Inferior parietal cortex (tissue), 1 donor: ENCODE results near the gene TEX14.
"Not testable (repeated sequence)": the region's sequence is repeated elsewhere in the genome, so short reads cannot be mapped to it uniquely, and the experiment has no call there.

ENCODE experiments used
- DNase-seq: peaks from one replicate; pipeline ENCODE4 v3.0.0-alpha.2; 2016; ENCODE audit errors: extremely low spot score

Gene TEX14

GRCh38 chr17:58692239-58693055 lies 602 bp upstream of the TEX14 start, which contains the start of gene RAD51C:
RAD51C (plus strand) TSS chr17:58692602; CDS start chr17:58692644, 42 bp downstream.
- DNase-seq, result peak; percentile 90

- not testable (repeated sequence) for DNase-seq
These were observed 1.8 kb downstream of the TEX14 start for GRCh38 chr17:58690033-58690432.

- no peak for DNase-seq
These were observed 3.3 kb downstream of the TEX14 start for GRCh38 chr17:58688521-58688920.

- DNase-seq, result no peak
These were observed 4.9 kb downstream of the TEX14 start for GRCh38 chr17:58686980-58687379.

GRCh38 chr17:58684462-58684861 lies 7.4 kb downstream of the TEX14 start:
- not testable (repeated sequence) for DNase-seq

DNA sequence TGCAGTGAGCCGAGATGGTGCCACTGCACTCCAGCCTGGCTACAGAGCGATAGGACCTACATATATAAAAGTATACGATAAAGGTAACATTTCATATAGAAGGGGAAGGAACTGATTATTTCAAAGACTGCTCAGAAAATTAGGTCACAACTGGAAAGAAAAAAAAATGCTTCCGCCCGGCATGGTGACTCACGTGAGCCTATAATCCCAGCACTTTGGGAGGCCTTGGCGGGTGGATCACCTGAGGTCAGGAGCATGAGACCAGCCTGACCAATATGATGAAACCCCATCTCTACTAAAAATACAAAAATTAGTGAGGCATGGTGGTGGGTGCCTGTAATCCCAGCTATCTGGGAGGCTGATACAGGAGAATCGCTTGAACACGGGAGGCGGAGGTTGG lies 7.8 kb downstream of the TEX14 start:
- no peak for DNase-seq

DNA sequence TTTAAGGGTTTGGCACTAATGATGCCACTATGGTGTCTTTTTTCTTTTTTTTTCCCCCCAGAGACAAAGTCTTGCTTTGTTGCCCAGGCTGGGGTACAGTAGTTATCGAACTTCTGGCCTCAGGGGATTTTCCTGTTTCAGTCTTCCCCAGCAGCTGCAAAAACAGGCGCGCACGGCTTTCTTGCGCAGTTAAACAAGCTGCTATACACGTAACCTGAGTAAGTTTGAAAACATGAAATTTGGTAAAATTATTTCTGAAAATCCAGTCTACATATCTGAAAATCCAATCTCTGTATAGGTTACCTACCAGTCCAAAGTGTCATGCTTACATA lies 11.8 kb downstream of the TEX14 start:
- DNase-seq, result no peak

- DNase-seq, result peak; percentile 21
These were observed 12.4 kb downstream of the TEX14 start for GRCh38 chr17:58679263-58680037.

GRCh38 chr17:58678287-58678686 lies 13.6 kb downstream of the TEX14 start:
- DNase-seq, result not testable (repeated sequence)

DNA sequence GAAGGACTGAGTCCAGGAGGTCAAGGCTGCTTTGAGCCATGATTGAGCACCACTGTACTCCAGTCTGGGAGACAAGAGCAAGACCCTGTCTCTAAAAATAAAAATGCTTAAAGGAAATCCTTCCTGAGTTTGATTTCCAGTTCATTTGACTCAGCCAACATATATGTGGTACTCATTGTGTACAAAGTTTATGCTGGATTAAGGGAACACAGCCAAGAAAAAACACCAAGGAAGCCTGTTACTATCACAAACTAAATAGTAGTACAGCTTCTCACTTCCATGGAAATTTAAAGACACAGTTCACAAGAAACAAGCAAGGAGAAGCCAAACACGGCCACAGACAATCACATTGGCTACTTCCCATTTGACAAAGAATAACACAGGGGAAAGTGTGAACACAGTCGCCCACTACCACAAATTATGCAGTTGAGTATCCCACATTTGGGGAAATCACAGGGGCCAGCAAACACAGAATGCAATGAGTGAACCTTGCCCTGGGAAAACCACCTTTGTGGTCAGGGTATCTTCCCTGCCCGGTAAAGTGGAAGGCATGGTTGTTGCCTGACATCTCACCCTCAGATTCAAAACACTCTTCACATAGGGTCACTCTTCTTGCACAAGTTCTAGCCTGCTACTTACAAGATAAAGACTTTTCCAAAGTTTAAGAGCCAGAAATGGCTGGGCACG lies 14.5 kb downstream of the TEX14 start:
- no peak for DNase-seq

- no peak for DNase-seq
These were observed 19.9 kb downstream of the TEX14 start for GRCh38 chr17:58671969-58672368.

DNA sequence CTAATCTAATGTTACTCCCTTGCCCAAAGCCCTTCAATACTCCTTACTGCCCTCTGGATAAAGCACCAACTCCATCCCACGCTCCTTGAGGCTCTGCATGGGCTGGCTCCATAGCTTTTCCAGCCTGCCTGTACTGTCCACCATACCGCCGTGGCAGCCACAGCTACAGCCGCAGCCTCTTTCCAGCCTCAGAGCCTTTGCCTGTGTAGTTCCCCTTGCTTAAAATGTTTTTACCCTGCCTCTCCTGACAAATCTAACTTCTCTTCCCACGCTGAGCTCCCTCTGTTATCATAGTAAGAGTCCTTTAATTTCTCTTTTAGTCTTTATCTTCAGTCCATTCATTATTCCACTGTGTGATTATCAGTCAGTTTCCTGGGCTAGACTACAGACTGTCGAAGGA lies 22.0 kb downstream of the TEX14 start:
- DNase-seq, result no peak

GRCh38 chr17:58668598-58668935 lies 23.3 kb downstream of the TEX14 start:
- no peak for DNase-seq

GRCh38 chr17:58667934-58668597 lies 23.8 kb downstream of the TEX14 start:
- DNase-seq, result no peak

DNA sequence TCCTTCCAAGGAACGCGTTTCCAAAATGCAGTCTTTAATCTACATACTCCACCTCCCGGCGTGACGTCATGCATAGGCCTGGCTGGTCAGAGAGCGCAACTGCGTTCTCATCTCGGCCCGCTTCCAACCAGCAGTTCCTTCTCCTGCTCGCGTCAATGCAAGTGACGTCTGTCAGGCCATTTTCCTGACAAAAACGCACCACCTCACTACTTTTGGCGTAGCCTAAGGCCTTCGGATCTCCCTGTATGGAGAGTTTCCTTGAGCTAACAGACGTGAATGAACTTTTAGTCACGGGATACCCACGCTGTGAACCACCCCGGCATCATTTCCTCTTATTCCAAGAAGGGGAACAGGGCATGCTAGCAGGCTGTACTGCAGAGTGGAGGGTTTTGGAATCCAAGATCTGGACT lies 25.0 kb downstream of the TEX14 start:
- peak; percentile 36 for DNase-seq

DNA sequence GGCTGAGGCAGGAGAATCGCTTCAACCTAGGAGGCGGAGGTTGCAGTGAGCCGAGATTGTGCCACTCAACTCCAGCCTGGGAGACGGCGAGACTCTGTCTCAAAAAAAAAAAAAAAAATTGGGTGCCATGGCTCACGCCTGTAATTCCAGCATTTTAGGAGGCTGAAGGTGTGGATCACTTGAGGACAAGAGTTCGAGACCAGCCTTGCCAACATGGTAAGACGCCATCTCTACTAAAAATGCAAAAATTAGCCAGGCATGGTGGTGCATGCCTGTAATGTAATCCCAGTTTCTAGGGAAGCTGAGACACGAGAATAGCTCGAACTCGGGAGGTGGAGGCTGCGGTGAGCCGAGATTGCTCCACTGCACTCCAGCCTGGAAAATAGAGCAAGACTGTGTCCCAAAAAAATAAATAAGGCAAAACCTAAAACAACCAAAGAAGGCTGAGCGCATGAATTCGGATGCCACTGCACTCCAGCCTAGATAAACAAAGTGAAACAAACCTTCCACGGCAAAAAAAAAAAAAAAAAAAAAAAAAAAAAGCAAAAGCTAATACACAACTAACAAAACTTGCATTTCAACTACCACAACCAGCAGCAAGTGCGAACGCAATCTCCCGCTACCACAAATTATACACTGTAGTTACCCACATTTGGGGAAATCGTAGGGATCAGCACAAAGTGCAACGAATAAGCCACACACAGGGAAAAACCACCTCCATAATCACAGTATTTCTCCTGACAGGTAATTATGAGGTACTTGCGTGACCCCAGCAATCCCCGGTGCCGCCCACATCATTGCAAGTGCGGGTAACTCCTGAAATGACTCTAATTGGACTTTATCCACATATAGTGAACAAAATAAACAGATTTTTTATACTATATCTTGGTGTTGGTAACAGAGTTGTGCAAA lies 25.6 kb downstream of the TEX14 start:
- DNase-seq, result no peak

GRCh38 chr17:58664302-58664701 lies 27.5 kb downstream of the TEX14 start:
- DNase-seq, result no peak

GRCh38 chr17:58661499-58661898 lies 30.3 kb downstream of the TEX14 start:
- no peak for DNase-seq

DNA sequence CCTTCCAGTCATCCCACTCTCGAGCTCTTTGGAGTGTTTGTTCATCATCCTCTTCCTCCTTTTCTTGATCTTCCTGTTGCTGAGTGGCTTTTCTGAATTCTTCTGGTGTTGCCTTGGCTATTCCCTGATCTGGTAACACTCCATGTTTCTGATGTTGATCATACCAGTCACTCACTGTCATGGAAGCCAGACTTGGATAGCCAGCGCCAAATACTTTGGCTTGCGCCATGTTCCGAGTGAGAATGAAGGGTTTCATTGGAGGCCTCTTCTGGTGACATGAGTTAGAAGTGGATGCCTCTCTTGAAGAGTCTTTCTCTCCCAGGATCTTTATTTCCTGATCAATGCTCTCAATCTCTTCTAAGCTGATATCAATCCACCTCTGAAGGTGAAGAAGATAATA lies 31.2 kb downstream of the TEX14 start:
- no peak for DNase-seq

GRCh38 chr17:58659714-58660084 lies 32.1 kb downstream of the TEX14 start:
- not testable (repeated sequence) for DNase-seq
